ENCODE results near the gene SHISA5. TPM values are rescaled to one million over a fixed set of nuclear protein-coding genes. Genes with fewer than 3 reads are reported as not detected.

Gene SHISA5
- polyA plus RNA-seq, 1 donor, result 200 TPM

DNA sequence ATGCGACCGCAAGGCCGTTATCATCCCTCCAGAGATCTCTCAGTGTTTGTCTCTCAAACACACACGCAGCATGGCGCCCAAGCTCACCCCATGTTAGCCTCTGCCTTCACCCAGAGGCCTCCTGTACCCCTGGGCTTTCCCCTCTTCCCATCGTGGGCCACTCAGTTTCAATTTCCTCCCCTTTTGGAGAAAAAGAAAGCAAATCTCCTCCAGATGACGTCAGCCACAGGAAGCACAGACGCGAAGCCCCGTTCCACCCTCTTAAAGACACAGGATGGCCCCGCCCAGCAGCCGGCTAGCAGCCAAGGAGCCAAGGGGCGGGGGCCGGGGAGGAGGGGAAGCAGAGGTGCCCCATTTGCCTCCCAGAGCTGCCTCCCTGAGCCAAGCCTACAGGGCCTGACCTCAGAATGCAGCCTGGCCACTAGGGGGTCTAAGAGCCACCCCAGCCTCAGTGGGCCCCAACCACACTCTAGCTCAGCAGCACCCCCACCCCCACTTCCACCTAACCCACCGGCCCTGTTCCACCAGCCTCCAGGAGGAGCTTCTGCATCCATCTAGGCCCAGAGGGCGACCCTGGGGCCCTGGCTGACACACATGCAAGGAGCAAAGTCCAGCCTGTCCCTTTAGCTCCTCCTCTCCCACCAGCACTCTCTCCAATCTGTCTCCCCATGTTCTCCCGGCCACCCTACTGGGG lies 30.9 kb downstream of the SHISA5 start:
- H3K4me1 ChIP-seq (ENCODE audit: control insufficient read depth, insufficient read depth, low read length), result peaks cover 53% of the 10 kb centered on the region
- H3K36me3 ChIP-seq (ENCODE audit: control insufficient read depth, insufficient read depth, low read length), result peaks cover 26% of the 10 kb centered on the region
- H3K9me3 ChIP-seq (ENCODE audit: control insufficient read depth, low read depth, low read length), result no peaks in the 10 kb centered on the region
- no CpG with 5 or more reads among the region's 17 CpGs for WGBS (ENCODE audit: insufficient coverage, low lambda C conversion rate)
- peak overlapping the region; percentile 95 for H3K27ac ChIP-seq (ENCODE audit: low read length)
- DNase-seq, result peak; percentile 95 to 99
- no peaks in the 10 kb centered on the region for H3K27me3 ChIP-seq (ENCODE audit: control insufficient read depth, insufficient read depth, low read length)
- peak overlapping the region; percentile 69 for H3K4me3 ChIP-seq (ENCODE audit: low read length)

DNA sequence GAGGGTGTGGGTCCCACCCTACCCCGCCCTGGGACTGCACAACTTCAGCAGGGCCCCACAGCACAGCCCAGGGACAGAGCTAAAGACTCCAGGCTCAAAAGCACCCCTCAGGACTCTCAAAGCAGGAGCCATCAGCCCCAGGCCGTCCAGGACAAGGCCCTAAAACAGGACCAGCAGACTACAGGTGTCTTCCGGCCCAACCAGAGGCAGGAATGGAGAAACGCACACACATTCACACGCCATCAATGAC lies 31.4 kb downstream of the SHISA5 start:
- Histone ChIP-seq H3K36me3 (ENCODE audit: control insufficient read depth, insufficient read depth, low read length) (peaks cover 30% of the 10 kb centered on the region), H3K27me3 (ENCODE audit: control insufficient read depth, insufficient read depth, low read length) (no peaks in the 10 kb centered on the region), H3K27ac (ENCODE audit: low read length) (peak overlapping the region; percentile 95), H3K4me3 (ENCODE audit: low read length) (peak overlapping the region; percentile 69), H3K4me1 (ENCODE audit: control insufficient read depth, insufficient read depth, low read length) (peaks cover 55% of the 10 kb centered on the region), H3K9me3 (ENCODE audit: control insufficient read depth, low read depth, low read length) (no peaks in the 10 kb centered on the region)
- no CpG with 5 or more reads among the region's 5 CpGs for WGBS (ENCODE audit: insufficient coverage, low lambda C conversion rate)
- DNase-seq, result no peak

DNA sequence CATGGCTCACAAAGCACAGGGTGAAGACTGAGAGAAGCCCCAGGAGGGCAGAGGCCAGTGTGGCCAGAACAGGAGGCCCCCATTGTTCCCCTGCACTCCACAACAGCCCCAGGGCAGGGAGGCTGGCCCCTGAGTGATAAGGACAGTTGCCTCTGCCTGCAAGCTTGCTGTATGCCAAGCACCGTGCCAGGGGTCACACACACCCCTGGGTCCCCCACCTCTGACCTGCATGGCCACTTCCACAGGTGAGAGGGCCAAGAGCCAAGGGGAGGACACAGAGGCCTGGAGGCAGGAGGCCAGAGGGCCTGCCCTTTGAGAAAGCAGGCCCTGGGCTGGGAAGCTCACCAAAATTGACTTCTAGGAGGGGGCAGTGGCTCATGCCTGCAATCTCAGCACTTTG lies 33.7 kb downstream of the SHISA5 start:
- WGBS (ENCODE audit: insufficient coverage, low lambda C conversion rate), result no CpG with 5 or more reads among the region's 1 CpG
- Histone ChIP-seq H3K27ac (ENCODE audit: low read length) (peak overlapping the region; percentile 34), H3K4me1 (ENCODE audit: control insufficient read depth, insufficient read depth, low read length) (peaks cover 78% of the 10 kb centered on the region), H3K36me3 (ENCODE audit: control insufficient read depth, insufficient read depth, low read length) (peaks cover 40% of the 10 kb centered on the region), H3K9me3 (ENCODE audit: control insufficient read depth, low read depth, low read length) (no peaks in the 10 kb centered on the region), H3K4me3 (ENCODE audit: low read length) (no peak overlapping the region), H3K27me3 (ENCODE audit: control insufficient read depth, insufficient read depth, low read length) (no peaks in the 10 kb centered on the region)
- peak in 1 of 2 donors; percentile 42 for DNase-seq

DNA sequence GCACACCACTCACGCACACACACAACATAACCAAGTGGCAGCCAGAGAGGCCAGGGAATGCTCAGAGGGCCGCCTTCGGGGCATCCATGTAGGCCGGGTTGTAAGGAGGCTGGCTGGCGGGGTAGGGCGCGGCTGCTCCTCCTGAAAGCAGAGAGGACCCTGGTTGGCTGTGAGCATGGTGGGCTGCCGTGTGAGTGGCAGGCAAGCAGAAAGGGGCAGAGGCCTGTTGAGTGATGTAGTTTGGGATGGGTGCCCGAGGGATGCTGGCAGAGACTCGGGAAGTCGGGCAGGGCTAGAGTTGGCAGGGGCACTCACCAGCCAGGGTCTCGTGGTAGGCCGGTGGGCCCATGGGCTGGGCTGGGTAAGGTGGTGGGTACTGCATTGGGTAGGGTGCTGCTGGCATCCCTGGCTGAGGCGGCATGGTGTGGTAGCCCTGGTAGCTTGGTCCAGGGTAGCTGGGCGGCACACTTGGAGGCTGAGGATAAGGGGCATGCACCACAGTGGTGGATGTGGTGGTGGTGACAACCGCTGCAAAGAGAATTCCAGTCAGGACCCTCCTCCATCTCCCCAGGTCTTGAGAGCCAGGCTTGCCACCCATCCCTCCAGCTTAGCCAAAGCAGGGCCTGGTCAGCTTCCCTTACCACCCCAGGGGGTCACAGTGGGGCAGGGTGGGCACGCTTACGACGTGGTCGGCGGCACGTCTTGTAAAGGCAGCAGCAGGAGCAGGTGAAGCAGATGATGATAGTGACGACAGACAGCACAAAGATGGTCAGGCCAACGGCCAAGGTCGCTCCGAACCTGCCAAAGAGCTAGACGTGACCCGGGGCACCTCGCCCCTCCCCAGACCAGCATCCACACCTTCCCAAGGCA lies 34.7 kb downstream of the SHISA5 start:
- peak overlapping the region; percentile 34 for H3K27ac ChIP-seq (ENCODE audit: low read length)
- H3K4me3 ChIP-seq (ENCODE audit: low read length), result no peak overlapping the region
- peaks cover 43% of the 10 kb centered on the region for H3K36me3 ChIP-seq (ENCODE audit: control insufficient read depth, insufficient read depth, low read length)
- H3K27me3 ChIP-seq (ENCODE audit: control insufficient read depth, insufficient read depth, low read length), result no peaks in the 10 kb centered on the region
- no CpG with 5 or more reads among the region's 29 CpGs for WGBS (ENCODE audit: insufficient coverage, low lambda C conversion rate)
- DNase-seq, result no peak
- peaks cover 76% of the 10 kb centered on the region for H3K4me1 ChIP-seq (ENCODE audit: control insufficient read depth, insufficient read depth, low read length)
- no peaks in the 10 kb centered on the region for H3K9me3 ChIP-seq (ENCODE audit: control insufficient read depth, low read depth, low read length)

DNA sequence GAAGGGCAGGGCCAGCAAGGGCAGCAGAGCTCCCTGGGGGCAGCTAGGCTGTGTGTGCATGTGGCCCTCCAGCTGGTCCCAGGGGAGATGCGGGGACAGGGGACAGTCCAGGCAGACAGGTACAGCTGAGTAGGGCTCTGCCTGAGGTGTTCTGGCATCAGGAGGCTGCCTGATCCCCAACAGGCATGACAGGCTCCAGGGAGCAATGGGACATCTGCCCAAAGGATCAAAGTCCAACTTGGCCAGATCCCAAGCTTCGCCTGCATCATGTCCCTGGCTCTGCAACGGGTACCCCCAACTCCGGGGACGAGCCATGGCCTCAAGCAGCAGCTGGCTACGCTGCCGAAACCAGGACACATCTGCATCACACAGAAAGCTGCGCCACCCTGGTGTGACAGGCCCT lies 35.6 kb downstream of the SHISA5 start:
- H3K36me3 ChIP-seq (ENCODE audit: control insufficient read depth, insufficient read depth, low read length), result peaks cover 43% of the 10 kb centered on the region
- no CpG with 5 or more reads among the region's 8 CpGs for WGBS (ENCODE audit: insufficient coverage, low lambda C conversion rate)
- H3K27me3 ChIP-seq (ENCODE audit: control insufficient read depth, insufficient read depth, low read length), result no peaks in the 10 kb centered on the region
- DNase-seq, result peak; percentile 30 to 62
- no peaks in the 10 kb centered on the region for H3K9me3 ChIP-seq (ENCODE audit: control insufficient read depth, low read depth, low read length)
- H3K4me3 ChIP-seq (ENCODE audit: low read length), result no peak overlapping the region
- peak overlapping the region; percentile 18 for H3K27ac ChIP-seq (ENCODE audit: low read length)
- peaks cover 66% of the 10 kb centered on the region for H3K4me1 ChIP-seq (ENCODE audit: control insufficient read depth, insufficient read depth, low read length)

DNA sequence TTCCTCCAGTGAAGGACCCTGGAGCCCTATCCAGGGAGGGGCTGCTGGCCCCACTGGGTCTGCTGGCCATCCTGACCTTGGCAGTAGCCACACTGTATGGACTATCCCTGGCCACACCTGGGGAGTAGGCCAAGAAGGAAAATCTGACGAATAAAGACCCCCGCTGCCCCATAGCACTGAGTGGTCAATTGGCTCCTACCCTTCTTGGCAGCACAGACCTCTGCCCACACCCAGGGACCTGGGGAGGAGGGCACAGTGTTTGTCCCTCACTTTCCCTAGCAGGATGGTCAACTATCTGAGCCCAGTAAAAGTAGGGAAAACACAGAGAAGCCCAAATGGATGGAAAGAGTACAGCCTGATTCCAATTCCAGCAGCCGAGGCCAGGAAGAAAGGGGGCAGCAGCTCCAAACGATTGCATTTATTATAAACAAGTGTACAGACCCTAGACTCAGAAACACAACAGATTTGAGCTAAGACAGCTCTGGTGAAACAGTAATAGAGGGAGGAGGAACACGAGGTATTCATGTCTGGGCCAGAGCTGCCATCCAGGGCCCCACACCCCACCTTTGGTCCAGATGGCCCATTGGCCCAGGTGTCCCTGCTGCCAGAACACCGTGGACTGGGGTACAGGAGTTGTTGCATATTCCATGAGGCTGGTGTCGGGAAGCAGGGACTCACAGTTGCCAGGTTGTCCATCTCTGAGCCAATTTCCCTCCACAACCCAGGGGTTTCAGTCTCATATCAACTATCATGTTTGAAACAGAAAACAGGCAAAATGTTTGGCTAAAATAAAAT lies 36.3 kb downstream of the SHISA5 start:
- WGBS (ENCODE audit: insufficient coverage, low lambda C conversion rate), result no CpG with 5 or more reads among the region's 7 CpGs
- Histone ChIP-seq H3K27me3 (ENCODE audit: control insufficient read depth, insufficient read depth, low read length) (no peaks in the 10 kb centered on the region), H3K27ac (ENCODE audit: low read length) (peak overlapping the region; percentile 99), H3K4me3 (ENCODE audit: low read length) (no peak overlapping the region), H3K9me3 (ENCODE audit: control insufficient read depth, low read depth, low read length) (no peaks in the 10 kb centered on the region), H3K36me3 (ENCODE audit: control insufficient read depth, insufficient read depth, low read length) (peaks cover 45% of the 10 kb centered on the region), H3K4me1 (ENCODE audit: control insufficient read depth, insufficient read depth, low read length) (peaks cover 64% of the 10 kb centered on the region)
- DNase-seq, result no peak

DNA sequence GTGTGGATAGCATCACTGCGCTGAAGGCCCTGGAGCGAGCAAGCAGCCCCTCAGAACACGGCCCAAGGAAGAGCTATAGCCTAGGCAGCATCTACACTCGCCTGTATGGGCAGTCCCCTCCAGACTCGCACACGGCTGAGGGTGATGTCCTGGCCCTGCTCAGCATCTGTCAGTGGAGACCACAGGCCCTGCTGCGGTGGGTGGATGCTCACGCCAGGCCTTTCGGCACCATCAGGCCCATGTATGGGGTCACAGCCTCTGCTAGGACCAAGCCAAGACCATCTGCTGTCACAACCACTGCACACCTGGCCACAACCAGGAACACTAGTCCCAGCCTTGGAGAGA lies 36.9 kb downstream of the SHISA5 start:
- Histone ChIP-seq H3K27me3 (ENCODE audit: control insufficient read depth, insufficient read depth, low read length) (no peaks in the 10 kb centered on the region), H3K4me1 (ENCODE audit: control insufficient read depth, insufficient read depth, low read length) (peaks cover 64% of the 10 kb centered on the region), H3K4me3 (ENCODE audit: low read length) (no peak overlapping the region), H3K9me3 (ENCODE audit: control insufficient read depth, low read depth, low read length) (no peaks in the 10 kb centered on the region), H3K36me3 (ENCODE audit: control insufficient read depth, insufficient read depth, low read length) (peaks cover 45% of the 10 kb centered on the region), H3K27ac (ENCODE audit: low read length) (peak overlapping the region; percentile 99)
- DNase-seq, result no peak
- WGBS (ENCODE audit: insufficient coverage, low lambda C conversion rate), result no CpG with 5 or more reads among the region's 9 CpGs

DNA sequence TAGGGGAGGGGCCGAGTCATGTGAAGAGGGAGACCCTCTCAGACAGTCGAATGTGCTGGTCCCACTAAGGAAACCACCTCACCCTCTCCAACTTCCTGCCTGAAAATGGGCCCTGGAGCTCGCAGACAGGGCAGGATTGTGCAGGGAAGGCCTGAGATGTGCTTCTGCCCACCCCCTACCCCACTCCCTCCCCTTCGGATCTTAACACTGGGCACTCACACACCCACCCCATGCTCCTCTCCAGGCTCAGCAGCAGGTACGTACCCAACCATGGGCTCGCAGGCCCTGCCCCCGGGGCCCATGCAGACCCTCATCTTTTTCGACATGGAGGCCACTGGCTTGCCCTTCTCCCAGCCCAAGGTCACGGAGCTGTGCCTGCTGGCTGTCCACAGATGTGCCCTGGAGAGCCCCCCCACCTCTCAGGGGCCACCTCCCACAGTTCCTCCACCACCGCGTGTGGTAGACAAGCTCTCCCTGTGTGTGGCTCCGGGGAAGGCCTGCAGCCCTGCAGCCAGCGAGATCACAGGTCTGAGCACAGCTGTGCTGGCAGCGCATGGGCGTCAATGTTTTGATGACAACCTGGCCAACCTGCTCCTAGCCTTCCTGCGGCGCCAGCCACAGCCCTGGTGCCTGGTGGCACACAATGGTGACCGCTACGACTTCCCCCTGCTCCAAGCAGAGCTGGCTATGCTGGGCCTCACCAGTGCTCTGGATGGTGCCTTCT lies 37.4 kb downstream of the SHISA5 start:
- WGBS (ENCODE audit: insufficient coverage, low lambda C conversion rate), result no CpG with 5 or more reads among the region's 19 CpGs
- Histone ChIP-seq H3K9me3 (ENCODE audit: control insufficient read depth, low read depth, low read length) (no peaks in the 10 kb centered on the region), H3K27ac (ENCODE audit: low read length) (peak overlapping the region; percentile 99), H3K4me3 (ENCODE audit: low read length) (peak overlapping the region; percentile 45), H3K4me1 (ENCODE audit: control insufficient read depth, insufficient read depth, low read length) (peaks cover 59% of the 10 kb centered on the region), H3K27me3 (ENCODE audit: control insufficient read depth, insufficient read depth, low read length) (no peaks in the 10 kb centered on the region), H3K36me3 (ENCODE audit: control insufficient read depth, insufficient read depth, low read length) (peaks cover 45% of the 10 kb centered on the region)
- DNase-seq, result no peak

DNA sequence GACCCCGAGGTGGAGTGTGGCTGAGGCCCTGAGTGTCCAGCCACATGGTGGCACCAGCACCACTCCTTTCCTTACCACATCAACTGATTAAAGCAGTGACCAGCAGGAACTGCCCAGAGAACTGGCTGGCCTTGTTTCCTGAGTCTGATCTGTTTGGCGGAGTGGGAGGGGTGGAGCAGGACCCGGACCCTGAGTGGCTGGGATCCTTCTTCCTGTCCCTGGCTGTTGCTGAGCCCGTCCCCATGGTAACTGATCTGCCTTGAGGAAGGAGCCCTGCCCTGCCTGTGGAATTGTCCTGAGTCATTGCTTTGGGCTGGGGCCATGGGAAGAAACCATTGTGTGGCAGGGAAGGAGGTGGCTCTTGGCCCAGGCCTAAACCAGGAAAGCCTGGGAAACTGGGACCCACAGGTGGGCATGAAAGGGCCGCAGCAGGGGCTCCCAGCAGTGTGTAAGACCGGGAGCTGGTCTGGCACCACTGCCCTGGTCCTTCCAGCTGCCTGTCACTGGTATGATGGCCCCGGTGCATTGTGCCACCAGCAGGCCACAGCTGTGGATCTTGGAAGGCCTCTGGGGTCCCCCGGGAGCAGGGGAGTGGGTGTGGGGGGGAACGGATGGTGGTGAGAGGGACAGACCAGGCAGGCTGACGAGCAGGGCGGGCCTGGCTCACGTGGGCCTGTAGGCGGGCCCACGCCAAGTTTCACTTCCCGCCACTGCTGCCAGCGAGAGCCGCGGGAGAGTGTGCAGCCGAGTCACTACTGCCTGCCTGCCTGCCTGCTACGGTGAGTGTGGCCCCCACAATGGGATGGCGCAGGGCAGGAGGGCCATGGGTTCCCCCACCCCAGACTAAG lies 38.2 kb downstream of the SHISA5 start:
- peaks cover 53% of the 10 kb centered on the region for H3K4me1 ChIP-seq (ENCODE audit: control insufficient read depth, insufficient read depth, low read length)
- H3K27ac ChIP-seq (ENCODE audit: low read length), result peak overlapping the region; percentile 99
- H3K9me3 ChIP-seq (ENCODE audit: control insufficient read depth, low read depth, low read length), result no peaks in the 10 kb centered on the region
- H3K4me3 ChIP-seq (ENCODE audit: low read length), result peak overlapping the region; percentile 45
- peak; percentile 98 for DNase-seq
- no CpG with 5 or more reads among the region's 21 CpGs for WGBS (ENCODE audit: insufficient coverage, low lambda C conversion rate)
- H3K36me3 ChIP-seq (ENCODE audit: control insufficient read depth, insufficient read depth, low read length), result peaks cover 48% of the 10 kb centered on the region
- H3K27me3 ChIP-seq (ENCODE audit: control insufficient read depth, insufficient read depth, low read length), result no peaks in the 10 kb centered on the region
